GM12878 (cell line): ENCODE results near the gene IL18R1. TPM values are rescaled to one million over a fixed set of nuclear protein-coding genes. Genes with fewer than 3 reads are reported as not detected.

Source experiments
- ATAC-seq: fragments of 200-7000 bp; cut with Tn5 transposase; 3 replicates; pipeline ENCODE4 v1.9.1; 2020; ENCODE audit warnings: mild to moderate bottlenecking, moderate library complexity
- BruUV-seq: library from RNA; stranded (reverse); fragments of 400-500 nt; replicated peaks from 2 replicates; lab custom pipeline; 2021; lab: Mats Ljungman, UMichigan
- CTCF ChIA-PET: fragments of 300-600 bp; sonication (Branson Sonifier 250); formaldehyde crosslinking; extraction: SDS; loops from one replicate; lab custom pipeline; 2021; ENCODE audit warnings: inconsistent platforms; lab: Yijun Ruan, JAX
- POLR2A ChIA-PET: fragments of 350-600 bp; formaldehyde crosslinking; extraction: SDS; loops from one replicate; lab custom pipeline; 2021; ENCODE audit warnings: inconsistent platforms; lab: Charles Lee
- RAD21 ChIA-PET: fragments of 300-600 bp; sonication (Branson Sonifier 250); formaldehyde crosslinking; loops from one replicate; lab custom pipeline; 2023; ENCODE audit warnings: antibody characterized with exemption; ENCODE audit not compliant: unreplicated experiment; lab: Charles Lee
- SMC1A ChIA-PET: fragments of 300-600 bp; sonication (Branson Sonifier 250); formaldehyde crosslinking; loops from one replicate; lab custom pipeline; 2023; ENCODE audit not compliant: unreplicated experiment, uncharacterized antibody; lab: Charles Lee
- DNase-seq: peaks from one replicate; pipeline ENCODE4 v3.0.0-alpha.2; 2011; ENCODE audit warnings: low read depth, low spot score
- FAIRE-seq: peaks from 3 replicates; lab custom pipeline; 2011; peaks lifted over from hg19 to GRCh38; lab: Jason Lieb, UNC
- H2AFZ ChIP-seq: 2 replicates; pipeline ENCODE4 v1.6.0; 2011; ENCODE audit warnings: low read depth, low read length, control low read depth; ENCODE audit not compliant: control insufficient read depth
- H3K27ac ChIP-seq: 2 replicates; pipeline ENCODE4 v1.5.1; 2011; ENCODE audit warnings: control low read depth; ENCODE audit not compliant: control insufficient read depth, insufficient read depth
- H3K27me3 ChIP-seq, 2 experiments: replicated peaks in 1 of 2; 2 replicates each; pipeline versions ENCODE4 v1.6.0 to v1.6.1; 2011; ENCODE audit warnings: low read length in 1 of 2; ENCODE audit not compliant: control insufficient read depth in 2 of 2, insufficient read depth in 2 of 2
- H3K36me3 ChIP-seq, 2 experiments: 2 replicates each; pipeline ENCODE4 v1.5.1; 2011; ENCODE audit warnings: low read length in 1 of 2; ENCODE audit not compliant: control insufficient read depth in 2 of 2, insufficient read depth in 2 of 2
- H3K4me1 ChIP-seq: 2 replicates; pipeline ENCODE4 v1.6.1; 2011; ENCODE audit warnings: mild to moderate bottlenecking, low read length, moderate library complexity, mixed read lengths; ENCODE audit not compliant: control insufficient read depth, insufficient read depth
- H3K4me2 ChIP-seq: 2 replicates; pipeline ENCODE4 v1.6.0; 2011; ENCODE audit warnings: control low read depth; ENCODE audit not compliant: control insufficient read depth, insufficient read depth
- H3K4me3 ChIP-seq: fragments of 200-600 bp; sonication (generic); 2 replicates; pipeline ENCODE4 v1.5.1; 2016
- H3K79me2 ChIP-seq: 2 replicates; pipeline ENCODE4 v1.6.0; 2011; ENCODE audit warnings: low read length; ENCODE audit not compliant: control insufficient read depth, insufficient read depth
- H3K9ac ChIP-seq: 2 replicates; pipeline ENCODE4 v1.8.0; 2011; ENCODE audit warnings: low read length, control low read depth, mixed read lengths; ENCODE audit not compliant: control insufficient read depth, insufficient read depth
- H3K9me3 ChIP-seq: replicated peaks from 3 replicates; pipeline ENCODE4 v1.5.1; 2011; ENCODE audit warnings: mild to moderate bottlenecking, low read length; ENCODE audit not compliant: control insufficient read depth, insufficient read depth
- H4K20me1 ChIP-seq: 2 replicates; pipeline ENCODE4 v1.6.0; 2011; ENCODE audit not compliant: control insufficient read depth, insufficient read depth
- FOS ChIP-seq: IDR thresholded peaks from 3 replicates; pipeline ENCODE4 v1.6.1; 2011; ENCODE audit warnings: borderline replicate concordance; ENCODE audit not compliant: insufficient read length; ENCODE audit errors: extremely low read depth
- FOXK2 ChIP-seq: fragments of 450-650 bp; IDR thresholded peaks from 2 replicates; pipeline ENCODE4 v1.6.1; 2017; ENCODE audit warnings: mild to moderate bottlenecking, moderate library complexity
- NBN ChIP-seq: fragments of 450-650 bp; IDR thresholded peaks from 2 replicates; pipeline ENCODE4 v1.6.1; 2016
- NFIC ChIP-seq: IDR thresholded peaks from 2 replicates; pipeline ENCODE4 v1.6.1; 2012; ENCODE audit warnings: low read depth, mild to moderate bottlenecking, inconsistent platforms, low read length, moderate library complexity
- PAX8 ChIP-seq: fragments of 450-650 bp; IDR thresholded peaks from 2 replicates; pipeline ENCODE4 v1.6.1; 2017; ENCODE audit warnings: mild to moderate bottlenecking, moderate library complexity
- ZZZ3 ChIP-seq: IDR thresholded peaks from 2 replicates; pipeline ENCODE4 v1.6.1; 2011; ENCODE audit warnings: low read depth; ENCODE audit not compliant: control insufficient read depth, insufficient read length
- WGBS: methylation state at CpG from one replicate; pipeline ENCODE4 v1.1.6; 2016; ENCODE audit warnings: low lambda C conversion rate; ENCODE audit not compliant: insufficient replicate concordance, insufficient coverage; ENCODE audit errors: missing lambda C conversion rate; 5-methylcytosine and 5-hydroxymethylcytosine counted together
- in situ Hi-C: fragments of 300-500 bp; cut with MboI; formaldehyde crosslinking; loops from 9 replicates; pipeline ENCODE4 v1.14.3; 2018; ENCODE audit warnings: mixed read lengths
- intact Hi-C: fragments of 100-400 bp; cut with micrococcal nuclease; formaldehyde crosslinking; loops from one replicate; pipeline ENCODE4 v1.14.2; 2022; ENCODE audit not compliant: unreplicated experiment
- polyA plus RNA-seq, 11 experiments: library from polyadenylated mRNA; depleted of rRNA in 4 of 11; unstranded in 6 of 11; stranded (reverse) in 5 of 11; fragments of >200 nt; fragmentation: Nextera tagmentation in 4 of 11; fragmentation: Illumina TruSeq in 1 of 11; extraction: Ambion mirVana in 4 of 11; extraction: Trizol in 1 of 11; gene quantifications; 1 replicate in 1 of 11; 2 replicates in 10 of 11; pipeline versions ENCODE4 v1.2.1 to v1.2.3, GENCODE V29; 2011 to 2016; ENCODE audit warnings: inconsistent platforms in 2 of 11, missing spikeins in 2 of 11, low read depth in 1 of 11
- total RNA-seq, 4 experiments: library from RNA; depleted of rRNA in 3 of 4; stranded (reverse); fragments of >200 nt in 3 of 4; fragmentation: Illumina TruSeq in 1 of 4; extraction: Trizol in 1 of 4; gene quantifications; 2 replicates each; pipeline versions ENCODE4 v1.2.1 to v1.2.3, GENCODE V29; 2013 to 2021
- TF ChIP-seq, protein P1 (sequence below): fragments of 450-650 bp; IDR thresholded peaks from 2 replicates; pipeline ENCODE4 v1.6.1; 2017; ENCODE audit warnings: mild to moderate bottlenecking, low read depth, inconsistent platforms; ENCODE audit not compliant: poor library complexity, severe bottlenecking

Gene IL18R1
- total and polyA plus RNA-seq, 10 of the 15 experiments (the other 5 are each of a cell fraction or from before 2014, with no cell fraction given), result 3.5 to 15.5 (median 11.1) TPM

DNA sequence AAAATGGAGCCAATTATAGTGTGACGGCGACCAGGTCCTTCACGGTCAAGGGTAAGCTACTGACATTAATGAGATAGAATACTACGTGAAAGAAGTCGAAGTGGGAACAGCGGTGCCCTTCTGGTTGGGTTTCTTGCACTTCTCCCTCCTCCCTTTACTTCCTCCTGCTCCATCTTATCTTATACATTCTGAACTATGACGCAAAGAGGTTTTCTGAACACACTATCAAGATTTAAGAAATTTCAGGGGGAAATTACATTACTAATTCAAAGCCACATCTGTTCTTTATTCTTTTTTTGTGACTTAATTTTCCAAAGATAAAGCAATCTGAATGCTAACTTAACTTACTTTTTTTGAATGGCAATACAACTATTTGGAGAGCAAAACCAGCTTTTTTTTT lies 14.8 kb upstream of the IL18R1 start:
- SMC1A ChIA-PET, result interaction anchor here (0.6 kb wide), 1 partner anchor 1406 kb away, joined by 3 read pairs; no protein-coding TSS in a partner anchor
- Histone ChIP-seq H3K4me1 (no peaks in the 10 kb centered on the region), H4K20me1 (no peaks in the 10 kb centered on the region), H3K4me3 (no peak overlapping the region), H3K9me3 (no peaks in the 10 kb centered on the region), H3K9ac (no peak overlapping the region), H3K79me2 (no peaks in the 10 kb centered on the region), H3K4me2 (no peak overlapping the region), H3K27ac (no peak overlapping the region), H3K36me3 (no peaks in the 10 kb centered on the region), H3K27me3 (peaks cover 0 to 5% of the 10 kb centered on the region in 2 experiments; a peak in 1 of 4 replicates), H2AFZ (no peak overlapping the region)
- ATAC-seq (no peak), FAIRE-seq (no peak), DNase-seq (no peak)
- no TSS peak for BruUV-seq
- intact Hi-C loops, result no loop called here
- CTCF ChIA-PET, result interaction anchor here (0.9 to 1.2 kb wide), 2 partner anchors 17 to 89 kb away, joined by 3 read pairs; no protein-coding TSS in a partner anchor
- in situ Hi-C loops, result no loop called here
- TF ChIP-seq NBN, result no peak
- TF ChIP-seq NFIC, result no peak
- no peak for TF ChIP-seq FOS
- TF ChIP-seq ZZZ3, result no peak
- TF ChIP-seq FOXK2, result no peak
- RAD21 ChIA-PET, result no interaction called here
- WGBS, result 50% methylated on average over 7 of the region's 7 CpGs
- POLR2A ChIA-PET, result no interaction called here

DNA sequence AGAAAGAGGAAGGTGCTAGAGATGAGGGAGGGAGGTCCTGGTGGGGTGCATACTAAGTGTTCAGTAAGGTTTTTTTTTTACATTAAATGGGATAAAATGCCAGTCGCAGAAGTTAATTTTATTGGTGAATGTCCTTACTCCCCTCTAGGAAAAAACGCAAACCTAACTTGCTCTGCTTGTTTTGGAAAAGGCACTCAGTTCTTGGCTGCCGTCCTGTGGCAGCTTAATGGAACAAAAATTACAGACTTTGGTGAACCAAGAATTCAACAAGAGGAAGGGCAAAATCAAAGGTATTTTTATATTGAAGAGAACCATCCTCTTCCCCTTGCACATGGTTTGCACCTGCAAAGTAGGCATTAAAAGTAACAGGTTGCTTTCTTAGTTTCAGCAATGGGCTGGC lies 12.7 kb upstream of the IL18R1 start:
- no peaks in the 10 kb centered on the region for H3K9me3 ChIP-seq
- no peak overlapping the region for H3K9ac ChIP-seq
- no peaks in the 10 kb centered on the region for H3K79me2 ChIP-seq
- H3K36me3 ChIP-seq, result no peaks in the 10 kb centered on the region
- intact Hi-C loops, result no loop called here
- ATAC-seq (no peak), FAIRE-seq (no peak), DNase-seq (no peak)
- H4K20me1 ChIP-seq, result no peaks in the 10 kb centered on the region
- BruUV-seq, result no TSS peak
- peaks cover 0 to 5% of the 10 kb centered on the region in 2 experiments; a peak in 1 of 4 replicates for H3K27me3 ChIP-seq
- ChIA-PET RAD21 (no interaction called here), POLR2A (no interaction called here), CTCF (no interaction called here), SMC1A (interaction anchor here (1.1 to 1.3 kb wide), 2 partner anchors 11 to 459 kb away, joined by 4 to 5 read pairs; no protein-coding TSS in a partner anchor)
- no peak overlapping the region for H3K4me2 ChIP-seq
- TF ChIP-seq, protein P1, sequence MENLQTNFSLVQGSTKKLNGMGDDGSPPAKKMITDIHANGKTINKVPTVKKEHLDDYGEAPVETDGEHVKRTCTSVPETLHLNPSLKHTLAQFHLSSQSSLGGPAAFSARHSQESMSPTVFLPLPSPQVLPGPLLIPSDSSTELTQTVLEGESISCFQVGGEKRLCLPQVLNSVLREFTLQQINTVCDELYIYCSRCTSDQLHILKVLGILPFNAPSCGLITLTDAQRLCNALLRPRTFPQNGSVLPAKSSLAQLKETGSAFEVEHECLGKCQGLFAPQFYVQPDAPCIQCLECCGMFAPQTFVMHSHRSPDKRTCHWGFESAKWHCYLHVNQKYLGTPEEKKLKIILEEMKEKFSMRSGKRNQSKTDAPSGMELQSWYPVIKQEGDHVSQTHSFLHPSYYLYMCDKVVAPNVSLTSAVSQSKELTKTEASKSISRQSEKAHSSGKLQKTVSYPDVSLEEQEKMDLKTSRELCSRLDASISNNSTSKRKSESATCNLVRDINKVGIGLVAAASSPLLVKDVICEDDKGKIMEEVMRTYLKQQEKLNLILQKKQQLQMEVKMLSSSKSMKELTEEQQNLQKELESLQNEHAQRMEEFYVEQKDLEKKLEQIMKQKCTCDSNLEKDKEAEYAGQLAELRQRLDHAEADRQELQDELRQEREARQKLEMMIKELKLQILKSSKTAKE, result no peak
- TF ChIP-seq NBN (no peak), PAX8 (no peak)
- H3K4me3 ChIP-seq, result no peak overlapping the region
- H3K27ac ChIP-seq, result no peak overlapping the region
- in situ Hi-C loops, result no loop called here
- H2AFZ ChIP-seq, result no peak overlapping the region
- WGBS, result 48% methylated on average over 3 of the region's 3 CpGs
- H3K4me1 ChIP-seq, result no peaks in the 10 kb centered on the region
